ENCODE data around the gene VSIG1.

VSIG1 gene

DNA sequence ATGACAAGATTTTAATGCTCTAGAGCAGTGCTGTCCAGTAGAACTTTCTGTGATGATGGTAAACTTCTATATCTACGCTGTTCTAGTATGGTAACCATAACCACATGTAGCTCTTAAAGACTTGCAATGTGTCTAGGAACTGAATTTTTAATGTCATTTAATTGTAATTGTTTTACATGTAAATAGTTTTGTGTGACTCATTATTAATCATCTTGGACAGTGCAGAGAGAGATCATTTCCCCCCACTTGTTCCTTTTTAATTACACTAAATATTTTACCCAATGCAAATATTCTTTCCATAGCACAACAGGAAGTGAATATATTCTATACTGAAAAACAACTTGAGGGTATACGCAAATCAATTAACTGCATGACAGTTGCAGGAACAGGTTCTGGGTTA lies 52.5 kb downstream of the VSIG1 start:
- DNase-seq (ENCODE audit: low read depth in 2 of 2): no peak
- TF ChIP-seq, protein P1, sequence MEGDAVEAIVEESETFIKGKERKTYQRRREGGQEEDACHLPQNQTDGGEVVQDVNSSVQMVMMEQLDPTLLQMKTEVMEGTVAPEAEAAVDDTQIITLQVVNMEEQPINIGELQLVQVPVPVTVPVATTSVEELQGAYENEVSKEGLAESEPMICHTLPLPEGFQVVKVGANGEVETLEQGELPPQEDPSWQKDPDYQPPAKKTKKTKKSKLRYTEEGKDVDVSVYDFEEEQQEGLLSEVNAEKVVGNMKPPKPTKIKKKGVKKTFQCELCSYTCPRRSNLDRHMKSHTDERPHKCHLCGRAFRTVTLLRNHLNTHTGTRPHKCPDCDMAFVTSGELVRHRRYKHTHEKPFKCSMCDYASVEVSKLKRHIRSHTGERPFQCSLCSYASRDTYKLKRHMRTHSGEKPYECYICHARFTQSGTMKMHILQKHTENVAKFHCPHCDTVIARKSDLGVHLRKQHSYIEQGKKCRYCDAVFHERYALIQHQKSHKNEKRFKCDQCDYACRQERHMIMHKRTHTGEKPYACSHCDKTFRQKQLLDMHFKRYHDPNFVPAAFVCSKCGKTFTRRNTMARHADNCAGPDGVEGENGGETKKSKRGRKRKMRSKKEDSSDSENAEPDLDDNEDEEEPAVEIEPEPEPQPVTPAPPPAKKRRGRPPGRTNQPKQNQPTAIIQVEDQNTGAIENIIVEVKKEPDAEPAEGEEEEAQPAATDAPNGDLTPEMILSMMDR (IDR thresholded peaks at IDR 0.05; ENCODE audit: low read depth, low read length): no peak
- no peak overlapping the region for H3K4me3 ChIP-seq (replicated peaks in 1 of 2; ENCODE audit: low read depth in 2 of 2, low read length in 2 of 2)

DNA sequence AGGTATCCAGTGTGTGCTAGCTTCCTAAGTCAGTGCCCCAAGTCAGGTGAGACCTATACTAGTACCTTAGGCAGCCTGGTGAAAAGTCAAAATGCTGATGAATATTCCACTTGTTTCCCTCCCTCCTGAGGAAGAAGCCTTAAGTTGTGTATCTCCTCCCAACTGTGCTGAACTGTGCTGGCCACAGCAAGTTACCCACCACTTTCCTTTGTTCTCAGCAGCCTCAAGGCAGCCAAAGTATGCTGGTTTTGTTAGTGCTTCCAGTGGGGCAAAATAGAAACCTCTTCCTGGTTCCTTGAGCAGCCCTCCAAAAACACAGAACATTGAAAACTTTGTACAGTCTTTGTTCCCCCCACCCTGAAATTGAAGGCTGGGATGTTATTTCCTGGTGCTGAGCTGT lies 60.6 kb downstream of the VSIG1 start:
- TF ChIP-seq, protein P1 (IDR thresholded peaks at IDR 0.05; ENCODE audit: low read depth, low read length): no peak
- DNase-seq (ENCODE audit: low read depth in 2 of 2): no peak
- no peak overlapping the region for H3K4me3 ChIP-seq (replicated peaks in 1 of 2; ENCODE audit: low read depth in 2 of 2, low read length in 2 of 2)

DNA sequence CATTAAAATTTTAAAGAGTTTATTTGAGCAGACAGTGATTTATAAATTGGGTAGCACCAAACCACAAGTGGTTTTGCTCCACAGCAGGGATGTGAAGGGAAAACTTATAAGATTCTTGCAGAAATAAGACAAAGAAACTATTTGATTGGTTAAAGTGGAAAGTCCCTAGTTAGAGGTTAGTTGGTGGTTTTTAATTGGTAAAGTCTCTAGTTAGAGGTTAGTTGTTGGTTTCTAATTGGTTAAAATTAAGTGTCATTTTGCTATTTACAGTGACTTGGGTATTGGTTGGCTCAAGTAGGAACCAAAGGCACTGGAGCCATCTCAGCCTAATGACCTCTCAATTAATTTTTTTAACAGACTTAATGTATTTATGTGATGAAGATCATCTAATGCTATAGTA lies 69.7 kb downstream of the VSIG1 start:
- DNase-seq (ENCODE audit: low read depth in 2 of 2): no peak
- no peak overlapping the region for H3K4me3 ChIP-seq (replicated peaks in 1 of 2; ENCODE audit: low read depth in 2 of 2, low read length in 2 of 2)
- TF ChIP-seq, protein P1 (IDR thresholded peaks at IDR 0.05; ENCODE audit: low read depth, low read length): no peak

DNA sequence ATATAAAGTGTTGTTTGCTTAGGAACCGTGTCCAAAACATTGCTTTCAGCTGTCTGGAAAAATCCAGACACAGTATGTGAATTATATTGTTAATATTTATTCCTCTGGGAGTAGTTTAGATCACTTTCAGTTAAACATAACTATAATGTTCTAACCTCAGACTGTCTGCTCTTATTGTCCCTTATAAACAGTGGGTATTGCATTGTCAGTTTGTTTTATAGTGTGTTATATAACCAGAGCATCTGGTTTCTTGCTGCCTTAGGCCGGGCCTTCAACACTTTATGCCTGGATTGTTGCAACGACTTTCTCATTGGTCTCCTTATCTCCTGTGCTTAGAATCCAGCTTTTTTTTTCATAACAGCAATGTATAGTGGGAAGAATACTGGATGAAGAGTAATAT lies 73.1 kb downstream of the VSIG1 start:
- TF ChIP-seq, protein P1 (IDR thresholded peaks at IDR 0.05; ENCODE audit: low read depth, low read length): no peak
- no peak for DNase-seq (ENCODE audit: low read depth in 2 of 2)
- no peak overlapping the region for H3K4me3 ChIP-seq (replicated peaks in 1 of 2; ENCODE audit: low read depth in 2 of 2, low read length in 2 of 2)

DNA sequence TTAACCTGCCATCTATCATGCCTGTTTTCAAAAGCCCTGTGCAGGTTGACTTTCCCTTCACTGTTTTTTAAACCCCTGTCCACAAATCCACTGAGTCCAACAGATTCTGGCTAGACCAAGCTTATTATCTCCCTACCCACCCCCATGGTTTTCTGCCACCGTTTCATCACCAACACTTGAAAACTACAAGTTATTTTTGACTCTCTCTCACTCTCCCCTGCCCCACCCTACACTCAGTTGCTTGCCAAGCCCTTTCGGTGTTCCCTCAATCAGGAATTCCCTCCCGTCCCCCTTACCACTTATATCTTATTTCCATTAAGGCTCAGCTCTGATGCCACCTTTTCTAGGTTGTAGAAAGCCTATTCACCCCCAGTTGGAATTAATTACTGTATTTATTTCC lies 76.4 kb downstream of the VSIG1 start:
- TF ChIP-seq, protein P1 (IDR thresholded peaks at IDR 0.05; ENCODE audit: low read depth, low read length): no peak
- H3K4me3 ChIP-seq (replicated peaks in 1 of 2; ENCODE audit: low read depth in 2 of 2, low read length in 2 of 2): no peak overlapping the region
- no peak for DNase-seq (ENCODE audit: low read depth in 2 of 2)

DNA sequence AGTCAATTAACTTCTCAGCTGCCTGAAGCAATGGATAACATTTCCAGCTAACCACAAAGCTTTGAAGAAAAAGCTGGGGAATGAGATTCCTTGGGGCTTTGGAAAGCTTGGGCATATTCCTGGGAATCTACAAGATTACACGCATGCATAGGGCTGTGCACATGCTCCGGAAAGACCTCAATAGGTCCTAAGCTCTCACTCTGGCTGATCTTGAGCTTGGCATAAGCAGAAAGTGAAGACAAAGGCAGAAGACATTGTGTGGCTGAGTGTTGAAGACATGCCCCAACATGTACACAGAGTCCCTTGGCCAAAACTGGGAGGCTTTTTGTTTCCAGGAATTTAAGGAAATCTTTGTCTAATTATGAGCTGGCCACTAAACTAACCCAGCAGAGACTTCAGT lies 77.9 kb downstream of the VSIG1 start:
- TF ChIP-seq, protein P1 (IDR thresholded peaks at IDR 0.05; ENCODE audit: low read depth, low read length): no peak
- H3K4me3 ChIP-seq (replicated peaks in 1 of 2; ENCODE audit: low read depth in 2 of 2, low read length in 2 of 2): no peak overlapping the region
- DNase-seq (ENCODE audit: low read depth in 2 of 2): peak; percentile 18 to 29

DNA sequence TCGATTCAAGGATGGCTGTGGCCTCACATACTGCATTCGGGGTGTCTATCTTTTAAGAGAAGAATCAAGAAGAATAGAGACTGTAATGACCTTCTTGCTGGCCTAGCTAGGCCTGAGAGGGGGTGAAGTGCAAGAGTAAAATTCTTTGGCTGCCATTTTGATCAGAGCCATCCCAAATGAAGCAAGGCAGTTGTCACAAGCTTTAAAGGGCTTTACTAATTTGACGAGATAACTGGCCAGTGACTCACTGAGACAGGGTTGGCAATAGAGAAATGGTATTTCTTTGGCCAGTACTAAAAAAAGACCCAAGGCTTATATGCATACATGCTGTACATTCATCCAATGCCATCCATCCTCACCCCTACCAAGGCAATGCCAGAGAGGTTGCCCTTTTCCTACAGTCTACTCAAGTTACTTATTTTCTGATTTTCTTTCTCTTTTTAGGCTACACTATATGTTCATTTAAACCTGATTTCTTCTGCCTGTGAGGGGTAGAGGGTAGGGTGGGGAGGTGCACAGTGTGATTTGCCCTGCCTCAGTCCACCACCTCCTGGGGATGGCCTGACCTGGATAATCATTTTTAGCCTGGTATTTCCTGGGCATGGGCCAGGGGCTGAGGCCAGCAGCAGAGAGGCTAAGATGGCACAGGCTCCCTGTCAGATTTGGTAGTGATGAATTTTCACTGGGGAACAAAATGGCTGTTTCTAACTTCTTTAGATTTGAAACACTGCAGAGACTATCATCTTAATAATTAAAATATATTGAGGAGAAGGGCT lies 78.9 kb downstream of the VSIG1 start:
- no peak for DNase-seq (ENCODE audit: low read depth in 2 of 2)
- TF ChIP-seq, protein P1 (IDR thresholded peaks at IDR 0.05; ENCODE audit: low read depth, low read length): no peak
- no peak overlapping the region for H3K4me3 ChIP-seq (replicated peaks in 1 of 2; ENCODE audit: low read depth in 2 of 2, low read length in 2 of 2)
